MCF 10A (cell line): Measurements from ENCODE around the gene F13A1. TPM values are rescaled to one million over a fixed set of nuclear protein-coding genes. Genes with fewer than 3 reads are reported as not detected.

Source experiments
- BruUV-seq: library from RNA; stranded (reverse); fragments of 400-500 nt; replicated peaks from 2 replicates; lab custom pipeline; 2021; lab: Mats Ljungman, UMichigan
- CTCF ChIA-PET: fragments of 300-600 bp; sonication (Branson Sonifier 250); formaldehyde crosslinking; extraction: SDS; loops from one replicate; lab custom pipeline; 2021; ENCODE audit warnings: antibody characterized with exemption, inconsistent platforms; lab: Yijun Ruan, JAX
- POLR2A ChIA-PET: fragments of 300-600, 350-650 bp; sonication (Branson Sonifier 250); formaldehyde crosslinking; extraction: SDS; loops from one replicate; lab custom pipeline; 2020; ENCODE audit warnings: antibody characterized with exemption, inconsistent platforms; lab: Yijun Ruan, JAX
- DNase-seq: peaks from one replicate; pipeline ENCODE4 v3.0.0-alpha.2; 2018; ENCODE audit not compliant: unreplicated experiment
- H3K27ac Mint-ChIP-seq: one replicate; pipeline ENCODE4 v1.8.0; 2022; ENCODE audit warnings: mild to moderate bottlenecking, low read depth, mixed read lengths; ENCODE audit not compliant: unreplicated experiment
- H3K27me3 Mint-ChIP-seq: one replicate; pipeline ENCODE4 v1.8.0; 2022; ENCODE audit warnings: mixed read lengths; ENCODE audit not compliant: insufficient read depth, unreplicated experiment
- H3K36me3 Mint-ChIP-seq: one replicate; pipeline ENCODE4 v1.8.0; 2022; ENCODE audit warnings: mild to moderate bottlenecking, moderate library complexity, mixed read lengths; ENCODE audit not compliant: insufficient read depth, unreplicated experiment
- H3K4me1 Mint-ChIP-seq: one replicate; pipeline ENCODE4 v1.8.0; 2022; ENCODE audit warnings: mixed read lengths; ENCODE audit not compliant: insufficient read depth, unreplicated experiment
- H3K4me3 Mint-ChIP-seq: one replicate; pipeline ENCODE4 v1.8.0; 2022; ENCODE audit warnings: mild to moderate bottlenecking, moderate library complexity, mixed read lengths; ENCODE audit not compliant: unreplicated experiment
- H3K9me3 Mint-ChIP-seq: one replicate; pipeline ENCODE4 v1.8.0; 2022; ENCODE audit warnings: mixed read lengths; ENCODE audit not compliant: unreplicated experiment
- intact Hi-C: fragments of 100-400 bp; cut with micrococcal nuclease; formaldehyde crosslinking; loops from 2 replicates; pipeline ENCODE4 v1.14.1; 2022
- total RNA-seq: library from RNA; stranded (reverse); gene quantifications from 2 replicates; pipeline ENCODE4 v1.2.3, GENCODE V29; 2022
- TF ChIP-seq, protein P1 (sequence below): fragments of 200-600 bp; IDR thresholded peaks from one replicate; pipeline ENCODE4 v1.8.0; 2022; ENCODE audit warnings: antibody characterized with exemption, mild to moderate bottlenecking; ENCODE audit not compliant: unreplicated experiment

F13A1 gene
- total RNA-seq, 1 experiment from 2014 or later, result 0.65 TPM

- POLR2A ChIA-PET, result no interaction called here
- no peaks in the 10 kb centered on the region for H3K4me1 Mint-ChIP-seq
- no peak for DNase-seq
- BruUV-seq, result no TSS peak
- intact Hi-C loops, result no loop called here
- no peaks in the 10 kb centered on the region for H3K36me3 Mint-ChIP-seq
- H3K27me3 Mint-ChIP-seq, result peaks cover 57% of the 10 kb centered on the region
- TF ChIP-seq, protein P1, sequence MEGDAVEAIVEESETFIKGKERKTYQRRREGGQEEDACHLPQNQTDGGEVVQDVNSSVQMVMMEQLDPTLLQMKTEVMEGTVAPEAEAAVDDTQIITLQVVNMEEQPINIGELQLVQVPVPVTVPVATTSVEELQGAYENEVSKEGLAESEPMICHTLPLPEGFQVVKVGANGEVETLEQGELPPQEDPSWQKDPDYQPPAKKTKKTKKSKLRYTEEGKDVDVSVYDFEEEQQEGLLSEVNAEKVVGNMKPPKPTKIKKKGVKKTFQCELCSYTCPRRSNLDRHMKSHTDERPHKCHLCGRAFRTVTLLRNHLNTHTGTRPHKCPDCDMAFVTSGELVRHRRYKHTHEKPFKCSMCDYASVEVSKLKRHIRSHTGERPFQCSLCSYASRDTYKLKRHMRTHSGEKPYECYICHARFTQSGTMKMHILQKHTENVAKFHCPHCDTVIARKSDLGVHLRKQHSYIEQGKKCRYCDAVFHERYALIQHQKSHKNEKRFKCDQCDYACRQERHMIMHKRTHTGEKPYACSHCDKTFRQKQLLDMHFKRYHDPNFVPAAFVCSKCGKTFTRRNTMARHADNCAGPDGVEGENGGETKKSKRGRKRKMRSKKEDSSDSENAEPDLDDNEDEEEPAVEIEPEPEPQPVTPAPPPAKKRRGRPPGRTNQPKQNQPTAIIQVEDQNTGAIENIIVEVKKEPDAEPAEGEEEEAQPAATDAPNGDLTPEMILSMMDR, result no peak
- CTCF ChIA-PET, result no interaction called here
- H3K27ac Mint-ChIP-seq, result no peak overlapping the region
- H3K4me3 Mint-ChIP-seq, result no peak overlapping the region
- no peaks in the 10 kb centered on the region for H3K9me3 Mint-ChIP-seq
These were observed 95.5 kb downstream of the F13A1 start for GRCh38 chr6:6224933-6225486.

DNA sequence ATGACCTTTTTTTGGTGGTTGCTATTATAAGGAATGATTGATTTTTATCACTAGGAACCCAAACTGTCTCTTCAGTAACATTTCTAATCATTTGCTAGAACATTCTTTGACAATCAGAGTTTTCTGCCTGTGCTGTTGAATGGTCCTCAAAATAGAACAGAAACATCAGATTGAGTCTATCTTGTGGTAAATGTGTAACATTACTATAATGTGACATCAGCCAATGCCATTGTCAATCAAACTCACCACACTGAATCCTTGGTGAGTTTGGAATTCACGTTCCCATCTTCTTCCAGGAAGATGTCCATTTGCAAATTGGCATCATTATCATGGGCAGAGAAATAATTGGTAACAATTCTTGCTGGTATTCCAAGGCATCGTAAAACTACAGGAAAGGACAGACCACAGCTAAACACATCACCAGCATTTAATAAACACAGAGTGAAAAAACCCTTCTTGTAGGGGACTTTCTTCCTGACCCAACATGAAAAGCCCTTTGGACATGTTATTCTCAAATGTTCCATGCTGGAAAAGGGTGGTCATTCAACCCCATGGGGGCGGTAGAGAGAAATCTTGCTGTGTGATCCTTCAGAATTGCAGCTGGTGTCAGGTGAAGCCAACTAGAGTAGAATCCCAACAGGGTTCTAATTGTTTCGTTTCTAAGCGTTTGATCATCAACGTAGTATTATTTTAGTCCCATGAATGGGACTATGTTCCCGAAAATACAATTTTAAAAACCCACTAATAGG lies 98.5 kb downstream of the F13A1 start:
- H3K36me3 Mint-ChIP-seq, result no peaks in the 10 kb centered on the region
- POLR2A ChIA-PET, result interaction anchor here (0.5 to 1.2 kb wide), 2 partner anchors 17 to 327 kb away, joined by 3 to 4 read pairs; no protein-coding TSS in a partner anchor
- DNase-seq, result peak; percentile 50
- TF ChIP-seq, protein P1, result no peak
- BruUV-seq, result no TSS peak
- H3K27ac Mint-ChIP-seq, result no peak overlapping the region
- H3K4me3 Mint-ChIP-seq, result no peak overlapping the region
- CTCF ChIA-PET, result interaction anchor here (0.8 to 1.7 kb wide), 5 partner anchors 17 to 164 kb away, joined by 3 to 5 read pairs (median 3); no protein-coding TSS in a partner anchor
- H3K27me3 Mint-ChIP-seq, result peaks cover 28% of the 10 kb centered on the region
- intact Hi-C loops, result loop anchor here (2.0 kb wide), 1 partner anchor 325 kb away; no protein-coding TSS in a partner anchor
- no peaks in the 10 kb centered on the region for H3K9me3 Mint-ChIP-seq
- H3K4me1 Mint-ChIP-seq, result peaks cover 9% of the 10 kb centered on the region

DNA sequence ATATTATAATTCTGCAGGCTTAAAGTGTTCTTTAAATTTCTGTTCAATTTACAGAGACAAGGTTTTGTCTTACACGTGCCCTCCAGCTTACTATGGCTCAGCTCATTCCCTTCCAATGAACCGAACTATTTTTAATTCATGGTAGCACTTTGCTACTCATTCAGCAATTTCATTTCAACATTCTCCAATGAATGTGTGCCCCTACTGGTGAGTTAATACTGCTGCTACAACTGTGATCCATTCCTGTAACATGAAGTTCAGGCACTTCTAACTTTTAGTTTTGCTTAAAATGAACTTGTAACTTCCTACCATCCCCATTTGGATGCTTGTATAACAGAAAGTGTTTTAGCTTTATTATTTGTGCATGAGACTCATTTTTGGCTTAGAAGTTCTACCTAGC lies 99.7 kb downstream of the F13A1 start:
- Mint-ChIP-seq H3K36me3 (no peaks in the 10 kb centered on the region), H3K27ac (no peak overlapping the region), H3K27me3 (peaks cover 16% of the 10 kb centered on the region), H3K4me3 (no peak overlapping the region), H3K4me1 (peaks cover 9% of the 10 kb centered on the region), H3K9me3 (no peaks in the 10 kb centered on the region)
- TF ChIP-seq, protein P1, result no peak
- ChIA-PET CTCF (interaction anchor here (0.5 to 1.7 kb wide), 12 partner anchors 9 to 722 kb away, joined by 3 to 5 read pairs (median 4); no protein-coding TSS in a partner anchor), POLR2A (interaction anchor here (0.6 to 1.2 kb wide), 2 partner anchors 19 to 273 kb away, joined by 3 to 4 read pairs; no protein-coding TSS in a partner anchor)
- intact Hi-C loops, result loop anchor here (2.0 kb wide), 1 partner anchor 326 kb away; no protein-coding TSS in a partner anchor
- peak; percentile 13 for DNase-seq
- BruUV-seq, result no TSS peak

GRCh38 chr6:6219716-6220115 lies 100.7 kb downstream of the F13A1 start:
- ChIA-PET CTCF (interaction anchor here (0.6 to 1.1 kb wide), 2 partner anchors 9 to 107 kb away, joined by 3 read pairs; no protein-coding TSS in a partner anchor), POLR2A (interaction anchor here (0.6 to 0.7 kb wide), 2 partner anchors 9 to 118 kb away, joined by 3 read pairs; no protein-coding TSS in a partner anchor)
- TF ChIP-seq, protein P1, result no peak
- H3K36me3 Mint-ChIP-seq, result no peaks in the 10 kb centered on the region
- H3K9me3 Mint-ChIP-seq, result no peaks in the 10 kb centered on the region
- DNase-seq, result no peak
- BruUV-seq, result no TSS peak
- H3K4me1 Mint-ChIP-seq, result peaks cover 9% of the 10 kb centered on the region
- H3K27ac Mint-ChIP-seq, result no peak overlapping the region
- intact Hi-C loops, result loop anchor here (2.0 kb wide), 1 partner anchor 327 kb away; no protein-coding TSS in a partner anchor
- no peak overlapping the region for H3K4me3 Mint-ChIP-seq
- peaks cover 15% of the 10 kb centered on the region for H3K27me3 Mint-ChIP-seq
